ENCODE results near the gene KANSL1. TPM values are rescaled to one million over a fixed set of nuclear protein-coding genes. Genes with fewer than 3 reads are reported as not detected.

Gene KANSL1
- total RNA-seq, 1 experiment from 2014 or later: 55.5 TPM

GRCh38 chr17:45984368-45984767 is 208.9 kb downstream of the KANSL1 start:
- no TSS peak for BruUV-seq (replicated peaks)
- TF ChIP-seq TCF7L2 (IDR thresholded peaks at IDR 0.05; ENCODE audit: low read depth, low read length): no peak
- no peak for TF ChIP-seq SIN3A (IDR thresholded peaks at IDR 0.05; ENCODE audit: borderline replicate concordance, insufficient read depth, low read depth, low read length)
- TF ChIP-seq REST (IDR thresholded peaks at IDR 0.05; ENCODE audit: insufficient read depth in 1 of 2, low read depth in 2 of 2, low read length in 1 of 2): no peak
- no peaks in the 10 kb centered on the region for H3K4me1 ChIP-seq (ENCODE audit: control insufficient read depth, insufficient read depth, low read length)
- no peaks in the 10 kb centered on the region for H3K36me3 ChIP-seq (ENCODE audit: control insufficient read depth, insufficient read depth, low read length)
- DNase-seq (ENCODE audit: low read depth, low spot score) (no peak), ATAC-seq (no peak)
- intact Hi-C loops (cut with micrococcal nuclease; ENCODE audit: unreplicated experiment) (no loop called here), in situ Hi-C loops (cut with HindIII; ENCODE audit: low pct_unique_long_range_greater_than_20kb, low sequenced_read_pairs) (no loop called here)
- H3K4me3 ChIP-seq (ENCODE audit: low read depth in 2 of 2, low read length in 2 of 2): no peak overlapping the region
- ChIA-PET POLR2A (no interaction called here), CTCF (no interaction called here)
- H3K27me3 ChIP-seq (ENCODE audit: control insufficient read depth, insufficient read depth, low read length): no peaks in the 10 kb centered on the region
- H3K9me3 ChIP-seq (ENCODE audit: control insufficient read depth, insufficient read depth, low read depth, low read length): no peaks in the 10 kb centered on the region
- no peak overlapping the region for H3K27ac ChIP-seq (ENCODE audit: low read length)

GRCh38 chr17:45983614-45984310 is 209.5 kb downstream of the KANSL1 start:
- no peaks in the 10 kb centered on the region for H3K36me3 ChIP-seq (ENCODE audit: control insufficient read depth, insufficient read depth, low read length)
- no peak overlapping the region for H3K4me3 ChIP-seq (ENCODE audit: low read depth in 2 of 2, low read length in 2 of 2)
- no peaks in the 10 kb centered on the region for H3K4me1 ChIP-seq (ENCODE audit: control insufficient read depth, insufficient read depth, low read length)
- ChIA-PET CTCF (no interaction called here), POLR2A (no interaction called here)
- BruUV-seq (replicated peaks): no TSS peak
- no peaks in the 10 kb centered on the region for H3K27me3 ChIP-seq (ENCODE audit: control insufficient read depth, insufficient read depth, low read length)
- ATAC-seq: no peak
- no peak overlapping the region for H3K27ac ChIP-seq (ENCODE audit: low read length)
- intact Hi-C loops (cut with micrococcal nuclease; ENCODE audit: unreplicated experiment) (no loop called here), in situ Hi-C loops (cut with HindIII; ENCODE audit: low pct_unique_long_range_greater_than_20kb, low sequenced_read_pairs) (no loop called here)
- TF ChIP-seq TCF7L2 (IDR thresholded peaks at IDR 0.05; ENCODE audit: low read depth, low read length) (no peak), REST (IDR thresholded peaks at IDR 0.05; ENCODE audit: insufficient read depth in 1 of 2, low read depth in 2 of 2, low read length in 1 of 2) (no peak), SIN3A (IDR thresholded peaks at IDR 0.05; ENCODE audit: borderline replicate concordance, insufficient read depth, low read depth, low read length) (no peak), POLR2AphosphoS5 (IDR thresholded peaks at IDR 0.05; ENCODE audit: low read depth, low read length) (no peak), CTCF (IDR thresholded peaks at IDR 0.05) (no peak)
- H3K9me3 ChIP-seq (ENCODE audit: control insufficient read depth, insufficient read depth, low read depth, low read length): no peaks in the 10 kb centered on the region
- no peak for DNase-seq (ENCODE audit: low read depth, low spot score)
